Neural cell (in vitro differentiated cells): ENCODE results near the gene AFAP1L1. TPM values are rescaled to one million over a fixed set of nuclear protein-coding genes. Genes with fewer than 3 reads are reported as not detected.
"Not testable (repeated sequence)": the region's sequence is repeated elsewhere in the genome, so short reads cannot be mapped to it uniquely, and the experiment has no call there.

Experiments
- H2AFZ ChIP-seq: fragments of 200-600, 300-800 bp; sonication (generic), shearing (Covaris generic); 2 replicates; pipeline ENCODE4 v1.6.0; 2014; ENCODE audit warnings: low read depth, mild to moderate bottlenecking, antibody characterized with exemption, low read length, moderate library complexity
- H3F3A ChIP-seq: fragments of 200-600 bp; shearing (Covaris generic); 2 replicates; pipeline ENCODE4 v1.6.1; 2016; ENCODE audit warnings: mild to moderate bottlenecking, moderate library complexity, mixed read lengths, antibody characterized with exemption, low read length; ENCODE audit not compliant: insufficient read depth, poor library complexity, severe bottlenecking
- H3K27ac ChIP-seq: fragments of 200-600, 300-800 bp; sonication (generic), shearing (Covaris generic); 2 replicates; pipeline ENCODE4 v1.5.1; 2014; ENCODE audit warnings: mild to moderate bottlenecking, low read length, moderate library complexity
- H3K27me3 ChIP-seq: fragments of 300-800, 200-600 bp; sonication (generic), shearing (Covaris generic); 2 replicates; pipeline ENCODE4 v1.6.0; 2014; ENCODE audit warnings: mild to moderate bottlenecking, low read depth, low read length, moderate library complexity; ENCODE audit not compliant: insufficient read depth
- H3K36me3 ChIP-seq: fragments of 300-800, 200-600 bp; sonication (generic), shearing (Covaris generic); 2 replicates; pipeline ENCODE4 v1.5.1; 2014; ENCODE audit warnings: mild to moderate bottlenecking, antibody characterized with exemption, low read length, moderate library complexity; ENCODE audit not compliant: insufficient read depth
- H3K4me2 ChIP-seq: fragments of 300-800, 200-600 bp; sonication (generic), shearing (Covaris generic); 2 replicates; pipeline ENCODE4 v1.6.0; 2014; ENCODE audit warnings: mild to moderate bottlenecking, low read length
- H3K4me3 ChIP-seq: fragments of 300-800, 200-600 bp; sonication (generic), shearing (Covaris generic); 2 replicates; pipeline ENCODE4 v1.5.1; 2014; ENCODE audit warnings: mild to moderate bottlenecking, low read length, moderate library complexity
- H3K79me2 ChIP-seq: fragments of 200-600 bp; shearing (Covaris generic); replicated peaks from 2 replicates; pipeline ENCODE4 v1.6.0; 2014; ENCODE audit warnings: mild to moderate bottlenecking, low read length, moderate library complexity; ENCODE audit not compliant: insufficient read depth
- H3K9ac ChIP-seq: fragments of 300-800, 200-600 bp; sonication (generic), shearing (Covaris generic); 2 replicates; pipeline ENCODE4 v1.6.1; 2016; ENCODE audit warnings: mild to moderate bottlenecking, low read length, mixed read lengths
- H3K9me2 ChIP-seq: fragments of 200-600 bp; shearing (Covaris generic); 2 replicates; pipeline ENCODE4 v1.6.1; 2016; ENCODE audit warnings: mild to moderate bottlenecking, low read length, mixed read lengths; ENCODE audit not compliant: insufficient read depth
- H3K9me3 ChIP-seq: fragments of 200-600, 300-800 bp; sonication (generic), shearing (Covaris generic); 2 replicates; pipeline ENCODE4 v1.6.1; 2016; ENCODE audit warnings: mild to moderate bottlenecking, mixed run types, low read length, moderate library complexity, mixed read lengths
- H4K20me1 ChIP-seq: fragments of 200-600 bp; shearing (Covaris generic); 2 replicates; pipeline ENCODE4 v1.6.1; 2016; ENCODE audit warnings: mild to moderate bottlenecking, mixed run types; ENCODE audit not compliant: insufficient read depth
- CTCF ChIP-seq: fragments of 450-650 bp; IDR thresholded peaks from 2 replicates; pipeline ENCODE4 v1.5.1; 2014; ENCODE audit warnings: antibody characterized with exemption, mild to moderate bottlenecking, moderate library complexity; ENCODE audit not compliant: poor library complexity, severe bottlenecking
- EP300 ChIP-seq: fragments of 450-650 bp; conservative IDR thresholded peaks from 2 replicates; pipeline ENCODE4 v1.6.1; 2014; ENCODE audit warnings: antibody characterized with exemption, mild to moderate bottlenecking, moderate library complexity; ENCODE audit not compliant: poor library complexity, severe bottlenecking
- EZH2 ChIP-seq: fragments of 200-600, 300-800 bp; shearing (Covaris generic), sonication (generic); IDR thresholded peaks from 2 replicates; pipeline ENCODE4 v1.6.1; 2014; ENCODE audit warnings: antibody characterized with exemption, low read length, borderline replicate concordance, mild to moderate bottlenecking; ENCODE audit not compliant: insufficient read depth, poor library complexity, severe bottlenecking
- MXI1 ChIP-seq: fragments of 450-650 bp; conservative IDR thresholded peaks from 2 replicates; pipeline ENCODE4 v1.6.1; 2014; ENCODE audit warnings: antibody characterized with exemption, mild to moderate bottlenecking; ENCODE audit not compliant: poor library complexity, severe bottlenecking
- POLR2AphosphoS5 ChIP-seq: IDR thresholded peaks from 2 replicates; pipeline ENCODE4 v1.6.1; 2012
- RAD21 ChIP-seq: fragments of 450-650 bp; conservative IDR thresholded peaks from 2 replicates; pipeline ENCODE4 v1.6.1; 2014; ENCODE audit warnings: antibody characterized with exemption, mild to moderate bottlenecking, moderate library complexity
- REST ChIP-seq: IDR thresholded peaks from 2 replicates; pipeline ENCODE4 v1.6.1; 2012; ENCODE audit warnings: borderline replicate concordance
- SMC3 ChIP-seq: fragments of 450-650 bp; conservative IDR thresholded peaks from 2 replicates; pipeline ENCODE4 v1.6.1; 2014; ENCODE audit warnings: antibody characterized with exemption, mild to moderate bottlenecking, moderate library complexity; ENCODE audit not compliant: poor library complexity
- TAF1 ChIP-seq: IDR thresholded peaks from 2 replicates; pipeline ENCODE4 v1.6.1; 2012; ENCODE audit warnings: low read depth
- polyA plus RNA-seq: library from polyadenylated mRNA; depleted of rRNA; stranded (reverse); fragments of >200 nt; gene quantifications from 2 replicates; pipeline ENCODE4 v1.2.3, GENCODE V29; 2014

The AFAP1L1 gene
- polyA plus RNA-seq, 1 donor from 2014 or later: not detected

DNA sequence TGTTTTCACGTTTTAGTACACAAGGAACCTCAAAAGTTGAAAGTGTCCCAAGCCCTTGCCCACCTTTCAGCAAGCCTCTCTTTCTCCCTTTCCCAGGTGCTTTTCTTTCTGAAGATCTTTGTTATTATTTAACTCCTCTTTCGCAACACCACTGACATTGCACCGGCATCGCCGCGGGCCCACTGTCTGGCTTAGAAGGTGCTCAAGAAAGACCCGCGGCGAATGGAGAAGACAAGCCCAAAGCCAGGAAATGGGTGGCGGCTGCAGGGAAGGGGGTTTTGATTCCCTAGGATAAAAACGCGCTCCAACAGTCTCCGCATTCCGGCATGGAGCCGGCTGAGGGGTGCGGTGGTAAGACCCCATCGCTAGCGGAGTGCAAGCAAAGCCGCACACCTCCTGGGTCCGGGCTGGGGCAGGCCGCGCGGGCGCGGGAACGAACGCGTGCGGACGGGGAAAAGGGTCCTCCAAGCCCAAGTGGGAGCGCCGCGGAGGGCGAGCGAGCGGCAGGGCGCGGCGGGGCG lies 404 bp upstream of the AFAP1L1 start:
- Histone ChIP-seq H3K27ac (no peak overlapping the region), H3K9me3 (no peaks in the 10 kb centered on the region), H2AFZ (no peak overlapping the region), H3K4me2 (peak overlapping the region; percentile 14), H3K9ac (no peak overlapping the region), H3K27me3 (peaks cover 32% of the 10 kb centered on the region), H3K9me2 (no peaks in the 10 kb centered on the region), H3K79me2 (no peaks in the 10 kb centered on the region), H3K4me3 (peak overlapping the region; percentile 59), H3F3A (no peaks in the 10 kb centered on the region), H4K20me1 (no peaks in the 10 kb centered on the region), H3K36me3 (no peaks in the 10 kb centered on the region)
- TF ChIP-seq EZH2 (peak; percentile 49), REST (no peak)

- H3K27me3 ChIP-seq: peaks cover 32% of the 10 kb centered on the region
- not testable (repeated sequence) for H3K27ac ChIP-seq, H3K4me2 ChIP-seq, H3K9me3 ChIP-seq, H3K4me3 ChIP-seq, H3K79me2 ChIP-seq, H3K9ac ChIP-seq, H3K9me2 ChIP-seq, H2AFZ ChIP-seq, H4K20me1 ChIP-seq, H3F3A ChIP-seq, H3K36me3 ChIP-seq
Observed at GRCh38 chr5:149272781-149273180, 1.1 kb downstream of the AFAP1L1 start.

DNA sequence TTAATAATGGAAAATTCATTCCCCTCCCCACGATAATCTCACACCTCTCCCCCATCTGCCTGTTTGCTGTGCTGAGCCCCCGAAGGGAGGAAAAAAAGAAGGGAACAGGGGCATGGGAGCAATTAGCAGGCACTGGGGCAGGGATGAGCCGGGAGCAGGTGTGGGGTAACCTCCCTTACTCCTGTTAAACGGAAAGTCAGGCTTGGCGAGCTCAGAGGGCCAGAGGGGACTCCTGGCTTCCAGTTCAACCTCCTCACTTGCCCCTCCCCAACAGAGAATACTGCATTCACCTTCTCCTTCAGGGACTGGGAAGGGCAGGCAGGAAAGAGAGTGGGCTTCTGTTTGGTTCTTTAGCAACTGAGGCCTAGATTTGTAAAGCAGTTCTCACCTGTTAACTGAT lies 1.6 kb downstream of the AFAP1L1 start:
- Histone ChIP-seq H3K9me3 (no peaks in the 10 kb centered on the region), H3K36me3 (no peaks in the 10 kb centered on the region), H3K27ac (no peak overlapping the region), H3F3A (no peaks in the 10 kb centered on the region), H3K9ac (no peak overlapping the region), H4K20me1 (no peaks in the 10 kb centered on the region), H3K79me2 (no peaks in the 10 kb centered on the region), H2AFZ (no peak overlapping the region), H3K4me2 (no peak overlapping the region), H3K4me3 (no peak overlapping the region), H3K9me2 (no peaks in the 10 kb centered on the region), H3K27me3 (peaks cover 32% of the 10 kb centered on the region)
- TF ChIP-seq TAF1: no peak
- TF ChIP-seq SMC3: no peak
- TF ChIP-seq RAD21: no peak
- TF ChIP-seq CTCF: no peak
- no peak for TF ChIP-seq POLR2AphosphoS5
- no peak for TF ChIP-seq MXI1
- no peak for TF ChIP-seq REST
- no peak for TF ChIP-seq EP300
- no peak for TF ChIP-seq EZH2
